CD4-positive, alpha-beta T cell treated with Interleukin-1 beta for 1 hour (primary cell): ENCODE results near the gene GRIK4.
"Not testable (repeated sequence)": the region's sequence is repeated elsewhere in the genome, so short reads cannot be mapped to it uniquely, and the experiment has no call there.

ENCODE experiments used
- DNase-seq, 2 donors: peaks; one replicate each; pipeline ENCODE4 v3.0.0-alpha.2; 2020 to 2022

The GRIK4 gene

DNA sequence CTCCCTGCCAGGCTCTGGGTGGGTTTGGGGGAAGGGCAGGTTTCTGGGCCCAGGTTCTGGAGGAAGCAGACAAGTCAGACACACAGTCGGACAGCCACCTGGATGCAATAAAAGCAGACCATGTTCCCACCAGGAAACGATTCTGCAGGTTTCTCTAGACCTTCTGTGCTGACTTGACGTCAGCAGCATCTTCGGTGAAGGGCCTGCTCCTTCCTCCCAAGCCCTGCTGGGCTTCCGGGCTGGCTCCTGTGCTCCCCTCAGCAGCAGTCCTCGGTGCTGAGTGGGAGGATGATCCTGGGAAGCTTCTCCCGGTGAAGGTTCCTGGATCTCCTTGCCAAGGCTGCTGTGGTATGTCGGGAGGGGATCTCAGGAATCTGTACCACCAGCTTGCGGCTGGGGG, 240.0 kb downstream of the GRIK4 start:
- DNase-seq = no peak

DNA sequence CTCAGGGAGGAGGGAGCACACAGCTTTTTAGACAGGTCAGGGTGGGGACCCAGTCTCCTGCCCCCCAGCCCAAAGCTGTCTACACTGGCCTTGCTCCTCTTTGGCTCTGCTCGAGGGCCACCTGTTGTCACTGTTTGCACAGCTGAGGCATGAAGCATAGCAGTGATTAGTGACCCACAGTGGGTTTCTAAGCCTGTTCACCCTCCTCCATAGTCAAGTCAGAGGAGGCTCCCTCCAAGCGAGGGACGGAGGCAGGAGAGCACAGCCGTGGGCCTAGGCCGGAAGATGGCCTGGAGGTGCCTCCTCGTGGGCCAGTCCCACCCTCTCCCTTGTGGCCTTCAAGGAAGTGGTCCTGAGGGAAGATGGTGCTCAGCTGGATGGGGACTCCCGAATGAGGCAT, 241.1 kb downstream of the GRIK4 start:
- DNase-seq = no peak

- DNase-seq = no peak
These were observed 245.4 kb downstream of the GRIK4 start for GRCh38 chr11:120756931-120757330.

DNA sequence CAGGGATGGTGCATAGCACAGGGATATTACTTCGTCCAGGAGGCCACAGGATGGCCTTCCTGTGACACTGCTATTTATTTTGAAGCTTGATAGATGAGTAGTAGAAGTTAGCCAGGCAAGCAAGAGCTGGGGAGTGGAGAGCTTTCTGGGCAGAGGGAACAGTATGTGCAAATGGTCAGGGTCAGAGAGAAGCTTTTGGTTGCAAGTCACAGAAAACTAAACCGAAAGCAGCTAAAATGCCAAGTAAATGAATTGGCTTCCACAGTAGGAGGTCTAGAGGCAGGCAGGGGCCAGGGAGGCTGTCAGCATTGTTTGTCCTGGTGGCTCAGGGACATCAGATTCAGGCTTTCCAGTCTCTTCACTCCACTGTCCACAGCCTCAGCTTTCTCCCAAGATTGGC, 247.5 kb downstream of the GRIK4 start:
- no peak for DNase-seq

DNA sequence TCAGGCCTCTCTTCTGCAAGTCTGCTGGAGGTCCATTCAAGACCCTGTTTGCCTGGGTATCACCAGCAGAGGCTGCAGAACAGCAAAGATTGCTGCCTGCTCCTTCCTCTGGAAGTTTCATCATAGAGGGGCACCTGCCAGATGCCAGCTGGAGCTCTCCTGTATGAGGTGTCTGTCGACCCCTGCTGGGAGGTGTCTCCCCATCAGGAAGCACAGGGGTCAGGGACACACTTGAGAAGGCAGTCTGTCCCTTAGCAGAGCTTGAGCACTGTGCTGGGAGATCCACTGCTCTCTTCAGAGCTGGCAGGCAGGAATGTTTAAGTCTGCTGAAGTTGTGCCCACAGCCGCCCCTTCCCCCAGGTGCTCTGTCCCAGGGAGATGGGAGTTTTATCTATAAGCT, 254.2 kb downstream of the GRIK4 start:
- DNase-seq = not testable (repeated sequence)

GRCh38 chr11:120766318-120766717, 254.8 kb downstream of the GRIK4 start:
- no peak for DNase-seq

GRCh38 chr11:120768949-120769348, 257.4 kb downstream of the GRIK4 start:
- DNase-seq = no peak

DNA sequence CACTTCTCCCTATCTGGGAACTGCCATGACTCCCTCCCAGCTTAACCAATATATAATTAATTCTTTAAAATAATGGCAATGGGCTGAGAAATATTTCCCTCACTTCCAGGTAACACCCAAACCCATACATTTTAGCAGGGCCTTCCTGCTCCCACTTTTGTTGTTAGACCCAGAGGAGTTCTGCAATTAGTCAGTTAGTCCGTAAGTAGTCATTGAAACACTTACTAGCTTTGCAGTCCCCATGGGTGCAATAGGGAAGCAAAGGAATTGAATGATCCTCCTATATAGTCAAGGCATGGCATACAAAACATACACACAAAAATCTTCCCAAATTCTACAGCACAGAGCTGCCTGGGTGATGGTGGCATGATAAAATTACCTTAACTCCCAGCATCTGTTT, 258.4 kb downstream of the GRIK4 start:
- no peak for DNase-seq

DNA sequence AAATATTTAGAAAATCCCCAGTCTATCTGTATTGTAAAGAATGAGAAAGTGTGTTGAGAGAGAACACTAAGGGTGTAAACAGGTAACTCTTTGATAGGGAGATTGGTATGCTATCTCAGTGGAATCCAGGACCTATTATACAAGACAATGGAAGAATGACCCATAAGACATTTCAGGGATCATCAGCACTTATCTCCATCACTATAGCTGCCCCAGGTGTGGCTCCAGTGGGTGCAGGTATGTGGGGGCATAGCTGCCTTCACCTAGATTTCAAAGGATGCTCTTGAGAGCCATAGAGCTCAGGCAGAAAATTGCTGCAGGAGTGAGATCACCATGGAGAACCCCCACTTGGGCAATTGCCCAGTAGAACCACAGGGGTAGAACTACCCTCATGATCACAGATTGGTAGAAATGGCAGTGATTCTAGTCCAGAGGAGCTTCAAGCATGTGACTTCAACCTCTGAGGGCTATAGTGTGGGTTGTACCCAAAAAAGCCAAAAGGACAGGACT, 260.1 kb downstream of the GRIK4 start:
- DNase-seq = no peak

GRCh38 chr11:120773501-120774031, 262.0 kb downstream of the GRIK4 start:
- no peak for DNase-seq

- DNase-seq = no peak
These were observed 263.2 kb downstream of the GRIK4 start for GRCh38 chr11:120774591-120775386.

DNA sequence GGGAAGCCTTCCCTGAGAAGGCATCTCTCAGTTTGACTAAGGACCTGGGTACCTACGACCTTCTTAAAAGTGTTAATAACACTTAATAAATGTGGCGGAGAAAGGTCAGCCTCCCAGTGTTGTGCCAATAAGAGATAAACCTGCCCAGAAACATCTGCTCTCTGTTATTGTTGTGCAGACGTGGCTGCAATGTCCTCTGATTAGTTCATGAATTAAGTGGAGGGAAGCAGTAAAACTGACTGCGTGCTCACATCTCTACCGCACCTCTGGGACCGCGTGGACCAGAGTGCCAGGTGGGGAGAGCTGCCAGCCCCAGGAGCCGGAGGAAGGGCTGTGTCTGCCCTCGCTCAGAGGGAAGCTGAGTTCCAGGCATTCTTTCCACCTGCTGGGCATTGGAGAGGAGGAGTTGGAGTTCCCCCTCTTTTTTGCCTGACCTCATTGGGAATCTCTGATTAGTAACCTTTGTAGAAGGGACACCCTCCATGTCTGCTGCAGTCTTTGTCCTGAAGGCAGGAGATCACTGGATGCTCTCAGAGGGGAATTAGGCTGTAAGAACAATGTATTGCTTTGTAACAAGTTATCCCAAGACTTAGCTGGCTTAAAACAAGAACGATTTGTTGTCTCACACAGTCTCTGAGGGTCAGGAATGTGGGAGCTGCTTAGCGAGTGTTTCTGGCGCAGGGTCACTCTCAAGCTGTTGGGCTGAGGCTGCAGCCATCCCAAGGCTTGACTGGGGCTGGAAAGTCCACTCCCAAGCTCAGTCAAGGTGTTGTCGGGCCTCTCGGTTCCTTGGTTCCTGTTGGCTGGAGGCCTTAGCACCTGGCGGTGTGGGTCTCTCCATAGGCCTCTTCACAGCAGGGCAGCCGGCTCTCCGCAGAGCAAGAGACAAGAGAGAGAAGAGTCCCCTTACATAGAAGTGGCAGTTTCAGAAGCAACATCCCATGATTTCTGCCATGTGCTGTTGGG, 264.7 kb downstream of the GRIK4 start:
- DNase-seq = no peak

DNA sequence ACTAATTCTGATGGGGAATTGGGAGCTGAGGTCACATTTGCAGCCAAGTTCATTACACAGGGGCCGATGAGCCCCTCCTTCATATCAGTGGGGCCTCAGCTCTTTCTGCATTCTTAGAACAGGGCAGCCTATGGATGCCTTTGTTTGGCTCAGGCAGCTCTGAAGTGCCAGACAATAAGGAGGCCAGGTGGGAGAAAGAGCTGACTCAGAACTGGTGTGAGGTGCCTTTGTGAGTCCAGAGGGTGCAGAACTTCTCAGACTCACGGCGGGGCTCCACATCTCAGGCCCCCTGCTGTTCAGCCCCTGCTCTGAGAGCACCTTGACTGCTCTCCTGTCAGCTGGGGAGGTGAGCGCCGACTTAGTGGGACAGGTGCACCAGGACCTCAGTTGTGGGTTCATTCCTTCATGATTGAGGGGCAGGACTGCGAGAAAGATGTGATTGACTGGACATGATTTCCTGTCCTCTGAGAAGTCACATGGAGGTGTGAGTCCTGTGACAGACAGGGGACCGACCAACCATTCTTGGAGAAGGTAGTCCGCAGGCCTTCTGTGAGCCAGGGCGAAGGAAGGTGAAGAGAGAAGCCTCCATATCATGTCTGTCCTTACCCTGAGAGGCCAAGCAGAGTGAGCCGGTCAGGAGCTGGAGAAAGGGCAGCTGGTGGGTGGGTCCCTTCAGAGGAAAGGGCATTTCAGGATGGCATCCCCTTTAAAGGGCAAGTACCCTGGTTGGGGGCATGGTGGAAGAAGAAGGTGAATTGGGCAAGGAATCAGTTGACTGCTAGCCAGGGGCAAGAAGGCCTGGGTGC, 267.3 kb downstream of the GRIK4 start:
- no peak for DNase-seq

DNA sequence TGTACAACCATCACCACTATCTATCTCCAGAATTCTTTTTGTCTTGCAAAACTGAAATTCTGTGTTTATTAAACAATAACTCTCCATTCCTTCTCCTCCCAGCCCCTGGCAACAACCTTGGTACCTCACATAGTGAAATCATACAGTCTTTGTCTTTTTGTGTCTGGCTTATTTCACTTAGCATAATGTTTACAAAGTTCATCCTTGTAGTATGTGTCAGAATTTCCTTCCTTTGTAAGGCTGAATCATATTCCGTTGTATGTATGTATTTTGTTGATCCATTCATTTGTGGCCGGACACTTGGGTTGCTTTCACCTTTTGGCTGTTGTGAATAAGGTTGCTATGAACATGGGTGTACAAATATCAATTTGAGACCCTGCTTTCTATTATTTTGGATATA, 268.7 kb downstream of the GRIK4 start:
- DNase-seq = no peak

DNA sequence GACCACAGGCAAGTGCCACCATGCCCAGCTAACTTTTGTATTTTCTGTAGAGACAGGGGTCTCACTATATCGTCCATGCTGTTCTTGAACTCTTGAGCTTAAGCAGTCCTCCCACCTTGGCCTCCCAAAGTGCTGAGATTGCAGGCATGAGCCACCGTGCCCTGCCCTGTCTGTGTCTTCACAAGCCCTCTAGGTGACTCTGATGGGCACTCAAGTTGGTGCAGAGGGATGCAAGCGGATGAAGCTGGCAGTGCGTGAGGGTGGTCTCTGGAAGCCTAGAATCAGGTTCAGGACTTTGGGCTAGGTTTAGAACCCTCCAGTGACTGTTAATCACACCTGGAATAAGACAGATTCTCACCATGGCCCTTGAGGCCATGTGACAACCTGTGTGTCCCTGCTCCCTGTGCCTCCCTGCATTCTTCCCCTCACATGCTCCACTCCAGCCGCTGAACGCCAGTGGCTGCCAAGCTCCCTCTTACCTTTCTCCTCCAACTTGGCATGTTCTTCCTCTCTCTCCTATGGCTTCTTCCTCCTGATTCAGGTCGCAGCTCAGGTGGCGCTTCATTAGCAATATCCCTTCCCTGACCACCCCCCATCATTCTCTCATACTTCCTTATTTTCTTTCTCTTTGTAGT, 270.1 kb downstream of the GRIK4 start:
- DNase-seq = no peak

- DNase-seq = no peak
These were observed 273.2 kb downstream of the GRIK4 start for GRCh38 chr11:120784566-120785251.

DNA sequence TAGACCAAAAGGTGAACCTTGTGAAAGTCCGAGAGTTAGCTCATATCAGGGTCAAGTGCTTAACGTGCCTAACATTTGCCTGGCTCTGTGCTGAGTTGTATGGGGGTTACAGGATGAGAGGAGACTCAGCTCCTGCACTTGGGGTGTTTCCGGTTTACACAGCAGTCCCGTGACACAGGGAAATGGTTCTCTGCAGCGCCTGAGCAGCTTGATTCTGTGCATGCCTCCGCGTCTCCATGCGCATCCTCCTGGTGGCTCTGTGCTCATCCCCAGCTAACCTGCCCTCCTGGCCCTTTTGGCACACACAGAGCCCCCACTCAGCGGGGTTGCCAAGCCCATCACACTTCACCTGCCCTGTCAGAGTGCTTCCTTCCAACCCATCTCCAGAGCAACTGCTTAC, 274.0 kb downstream of the GRIK4 start:
- no peak for DNase-seq

DNA sequence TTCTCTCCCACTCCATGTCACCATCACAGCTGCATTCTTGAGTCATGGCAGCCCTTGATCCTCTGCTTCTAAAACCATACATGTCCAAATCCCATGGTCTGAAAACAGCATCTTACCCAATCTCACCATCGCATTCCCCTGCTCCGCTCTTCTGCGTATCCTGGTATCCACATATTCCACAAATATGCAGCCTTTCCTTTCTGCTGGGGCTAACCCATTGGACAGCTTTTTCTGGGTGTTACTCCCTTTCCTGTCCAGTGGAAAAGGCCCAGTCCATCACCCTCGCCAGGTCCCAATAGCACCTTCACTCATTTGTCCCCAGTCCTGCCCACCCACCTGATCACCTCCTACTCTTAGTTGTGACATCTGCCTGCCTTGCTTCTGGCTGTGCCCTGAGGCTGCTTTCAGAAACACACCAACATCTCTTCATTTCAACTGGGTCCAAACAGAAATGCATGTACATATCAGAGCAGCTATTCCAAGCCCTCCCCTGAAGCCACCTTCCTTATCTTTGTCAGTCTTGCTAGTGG, 274.7 kb downstream of the GRIK4 start:
- DNase-seq = no peak

- not testable (repeated sequence) for DNase-seq
These were observed 275.7 kb downstream of the GRIK4 start for GRCh38 chr11:120787224-120787623.

- no peak for DNase-seq
These were observed 277.8 kb downstream of the GRIK4 start for GRCh38 chr11:120789391-120789790.

DNA sequence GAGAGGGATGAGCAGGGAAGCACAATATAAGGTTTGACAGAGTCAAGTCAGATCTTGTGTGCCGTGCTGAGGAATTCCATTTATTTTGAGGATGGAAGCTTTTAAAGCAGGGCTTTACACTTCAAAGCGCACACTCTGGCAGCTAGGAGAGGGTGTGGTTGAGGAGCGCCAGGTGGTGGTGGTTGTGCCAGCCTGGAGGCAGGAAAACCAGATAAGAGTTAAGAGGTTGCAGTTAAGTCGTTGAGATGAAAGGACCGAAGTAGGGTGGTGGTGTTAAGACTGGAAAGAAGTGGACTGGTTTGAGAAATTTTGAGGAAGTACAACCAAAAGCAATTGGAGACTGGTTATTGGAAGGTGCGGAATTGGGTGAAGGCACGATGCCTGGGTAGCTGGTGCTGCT, 280.8 kb downstream of the GRIK4 start:
- no peak for DNase-seq
